Muscle of back (tissue), 11 donors: ENCODE data around the gene CUEDC1. TPM values are rescaled to one million over a fixed set of nuclear protein-coding genes. Genes with fewer than 3 reads are reported as not detected.

Experiments
- DNase-seq, 3 donors: peaks; one replicate each; pipeline versions ENCODE4 v3.0.0 to v3.0.0-alpha.2; 2013
- polyA plus RNA-seq, 10 donors: library from polyadenylated mRNA; unstranded; fragments of 120-200 nt; gene quantifications; one replicate each; pipeline ENCODE4 v1.2.1, GENCODE V29; 2013; ENCODE audit not compliant: insufficient read length in 10 of 10

The CUEDC1 gene
- polyA plus RNA-seq, 10 donors: 42.2 to 57.2 (median 47.8) TPM

DNA sequence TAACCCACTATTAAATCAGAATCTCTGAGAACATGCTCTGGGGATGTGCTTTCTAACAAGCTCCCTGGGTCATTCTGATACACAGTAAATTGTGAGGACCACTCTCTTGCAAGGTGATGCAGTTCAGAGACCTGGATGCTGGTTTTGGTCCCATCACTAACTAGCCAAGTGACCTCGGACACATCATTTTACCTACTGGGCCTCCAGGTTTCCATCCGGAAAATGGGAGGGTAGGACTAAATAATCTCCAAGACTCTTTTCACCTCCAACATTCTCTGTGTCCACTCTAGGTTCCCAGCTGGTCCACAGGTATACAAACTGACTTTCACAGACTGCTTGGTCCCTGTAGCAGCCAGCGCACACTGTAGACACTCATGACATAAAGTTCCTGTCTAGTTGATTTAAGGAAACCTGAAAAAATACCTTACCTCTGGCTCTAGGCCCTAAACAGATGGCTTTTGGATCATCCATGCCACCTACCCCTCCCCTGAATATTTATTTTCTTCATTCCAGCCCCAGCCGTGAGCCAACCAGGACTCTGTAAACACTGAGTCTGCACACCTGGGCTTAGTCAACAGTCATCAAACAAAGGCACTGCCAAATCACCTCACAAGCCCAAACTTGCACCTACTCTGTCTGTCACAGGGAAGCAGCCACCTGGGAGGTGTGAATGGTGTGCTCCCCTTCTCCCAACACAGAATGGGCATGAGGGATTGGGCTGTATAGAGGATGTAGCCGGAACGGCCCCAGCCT is 54.0 kb downstream of the CUEDC1 start:
- DNase-seq: no peak

DNA sequence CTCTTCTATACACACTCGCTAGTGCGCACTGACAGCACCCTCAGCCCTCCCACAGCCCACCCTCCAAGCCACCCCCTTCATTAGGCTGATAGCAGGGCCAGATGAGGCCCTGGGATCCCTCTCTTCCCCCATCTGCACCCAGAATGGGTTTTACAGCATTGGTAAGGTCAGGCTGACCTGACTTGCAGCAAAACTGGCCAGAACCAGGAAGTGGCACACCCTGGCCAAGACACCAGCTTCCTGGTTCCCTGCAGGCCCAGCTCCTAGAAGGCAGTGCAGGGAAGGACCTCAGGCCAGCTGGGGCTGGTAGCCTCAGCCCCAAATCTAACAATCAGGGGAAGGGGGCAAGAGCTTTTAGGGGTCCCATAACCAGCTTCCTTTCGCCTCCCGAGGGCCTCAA is 55.4 kb downstream of the CUEDC1 start:
- DNase-seq: no peak

DNA sequence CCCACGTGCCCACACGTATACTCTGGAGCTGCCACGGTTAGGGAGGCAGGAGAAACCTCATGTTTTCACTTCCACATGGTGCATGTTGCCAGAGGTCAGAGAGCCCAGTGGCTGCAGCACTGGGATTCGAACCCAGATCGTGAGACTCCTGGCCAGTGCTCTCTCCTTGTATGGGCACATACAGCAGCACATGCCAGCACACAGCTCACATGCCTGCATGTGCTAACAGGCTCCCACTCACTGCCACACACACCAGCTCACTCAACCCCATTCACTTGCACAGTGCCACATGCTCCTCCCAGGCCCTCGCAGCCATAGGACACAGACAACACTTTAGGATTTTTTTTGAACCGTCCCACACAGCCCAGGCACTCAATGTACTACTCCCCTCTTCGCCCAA is 55.8 kb downstream of the CUEDC1 start:
- DNase-seq: no peak

DNA sequence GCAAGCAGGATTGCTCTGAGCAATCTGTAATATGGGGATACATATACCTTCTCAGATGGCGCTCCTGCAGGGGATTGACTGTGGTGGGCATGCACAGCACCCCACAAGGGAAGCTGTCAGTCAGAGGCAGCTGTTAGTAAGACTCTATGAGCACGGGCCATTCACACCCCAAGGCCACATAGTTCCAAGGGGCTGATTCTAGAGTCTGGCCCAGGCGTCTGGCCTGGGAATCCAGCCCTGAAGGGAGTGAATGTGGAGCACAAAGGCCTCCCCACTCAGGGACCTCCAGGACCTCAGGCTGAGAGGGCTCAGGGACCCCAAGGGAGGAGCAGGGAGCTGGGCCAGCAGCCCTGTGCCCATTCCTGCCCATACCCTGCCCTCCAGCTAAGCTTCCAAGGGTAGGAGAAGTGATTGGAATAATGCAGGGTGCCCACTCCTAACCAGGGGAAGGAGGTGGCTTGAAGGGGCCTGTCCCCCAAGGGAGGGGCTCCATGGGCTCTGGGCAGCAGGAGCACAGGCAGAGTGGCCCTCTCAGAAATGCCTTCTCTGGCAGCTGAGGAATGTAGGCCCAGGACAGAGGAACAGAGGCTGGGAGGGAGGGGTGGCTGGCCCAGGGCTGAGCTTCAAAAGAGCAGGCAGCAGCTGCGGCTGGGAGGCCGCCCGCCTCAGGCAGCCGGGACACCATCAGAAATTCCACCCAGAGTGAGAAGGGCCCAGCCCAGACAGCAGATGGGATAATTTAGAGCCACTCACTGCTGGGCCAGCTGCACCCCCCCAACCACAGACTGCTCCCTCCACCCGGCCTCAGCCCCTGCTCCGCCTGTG is 56.5 kb downstream of the CUEDC1 start:
- DNase-seq: peak; percentile 88 to 95 (median 89)

DNA sequence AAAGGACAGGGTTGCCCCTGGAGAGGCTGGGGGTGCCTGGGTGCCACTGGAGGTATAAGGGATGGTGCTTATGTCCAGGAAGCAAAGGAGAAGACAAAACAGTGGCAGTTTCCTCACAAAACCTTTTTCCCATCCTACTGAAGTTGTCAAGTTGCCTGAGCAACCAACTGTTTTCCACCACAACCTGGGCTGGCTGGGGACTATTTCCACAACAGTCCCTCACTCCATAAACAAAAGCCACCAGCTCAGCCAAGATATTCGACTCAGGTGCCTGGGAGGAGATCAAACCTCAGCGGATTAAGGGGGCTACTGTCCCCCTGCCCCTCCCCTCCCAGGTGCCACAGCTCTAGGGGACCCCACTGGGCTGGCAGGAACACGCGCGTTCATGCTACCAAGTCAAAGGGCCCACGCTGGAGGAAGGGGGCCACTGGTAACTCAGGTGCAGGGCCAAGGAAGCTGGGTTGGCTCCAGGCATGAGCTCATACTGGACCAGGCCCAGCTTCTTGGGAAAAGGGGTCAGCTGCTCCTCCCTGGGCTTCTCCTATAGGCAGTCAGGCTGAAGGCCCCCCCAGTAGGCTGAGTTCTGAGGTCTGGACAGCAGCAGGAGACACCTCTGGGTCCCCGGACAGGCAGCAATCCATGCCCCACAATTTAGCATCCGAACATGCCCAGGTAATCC is 59.7 kb downstream of the CUEDC1 start:
- peak in 2 of 3 donors; percentile 84 to 93 for DNase-seq

DNA sequence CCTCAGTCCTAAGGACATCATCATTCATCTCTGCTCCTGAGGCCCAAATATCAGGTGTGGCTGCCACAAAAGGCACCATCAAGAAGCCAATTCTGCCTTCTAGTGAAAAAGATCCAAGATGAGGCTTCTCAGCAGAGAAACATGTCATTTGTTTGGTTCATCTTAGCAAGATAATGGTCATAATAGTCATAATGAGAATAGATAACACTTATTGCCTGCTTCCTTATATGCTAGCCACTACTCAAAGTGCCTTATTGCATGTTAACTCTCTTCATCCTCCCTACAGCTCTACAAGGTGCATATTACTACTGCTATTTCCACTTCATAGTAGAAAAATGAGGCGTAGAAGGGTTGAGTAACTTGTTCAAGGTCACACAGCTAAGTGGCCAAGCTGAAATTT is 60.4 kb downstream of the CUEDC1 start:
- no peak for DNase-seq

DNA sequence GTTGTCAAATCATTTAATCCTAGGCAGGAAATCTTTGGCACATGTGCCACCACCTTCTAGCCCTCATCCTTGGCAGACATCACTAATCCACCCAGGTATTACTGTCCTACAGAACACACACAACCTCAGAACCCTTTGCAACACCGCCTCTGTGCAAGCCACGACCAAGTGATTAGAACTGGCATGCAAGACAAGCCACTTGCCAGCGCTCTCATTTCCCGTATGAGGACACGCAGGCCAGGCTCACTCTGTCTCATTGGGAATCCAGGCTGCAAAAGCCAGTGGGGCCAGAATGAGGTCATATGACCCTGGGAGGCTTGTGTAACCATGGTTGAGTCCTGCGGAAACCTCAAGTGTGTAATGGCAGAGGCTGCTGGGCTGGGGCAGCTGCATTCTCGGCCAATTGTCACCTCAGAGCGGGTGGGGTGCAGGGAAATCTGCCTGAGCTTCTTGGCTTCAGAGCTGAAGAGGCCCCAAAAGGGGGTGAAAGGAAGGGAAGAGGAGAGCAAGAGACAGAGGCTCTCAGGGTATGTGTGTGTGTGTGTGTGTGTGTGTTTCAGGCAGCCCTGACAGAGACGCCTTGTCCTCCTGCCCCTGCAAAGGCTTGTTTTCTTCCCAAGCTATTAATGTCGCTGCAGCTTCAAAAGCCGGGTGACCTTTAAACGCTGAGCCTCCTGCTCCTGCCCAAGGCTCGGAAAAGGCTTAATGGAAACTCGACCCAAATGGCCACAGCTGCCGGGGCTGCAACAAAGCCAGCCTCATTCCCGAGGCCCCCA is 62.2 kb downstream of the CUEDC1 start:
- peak; percentile 92 to 97 (median 95) for DNase-seq

DNA sequence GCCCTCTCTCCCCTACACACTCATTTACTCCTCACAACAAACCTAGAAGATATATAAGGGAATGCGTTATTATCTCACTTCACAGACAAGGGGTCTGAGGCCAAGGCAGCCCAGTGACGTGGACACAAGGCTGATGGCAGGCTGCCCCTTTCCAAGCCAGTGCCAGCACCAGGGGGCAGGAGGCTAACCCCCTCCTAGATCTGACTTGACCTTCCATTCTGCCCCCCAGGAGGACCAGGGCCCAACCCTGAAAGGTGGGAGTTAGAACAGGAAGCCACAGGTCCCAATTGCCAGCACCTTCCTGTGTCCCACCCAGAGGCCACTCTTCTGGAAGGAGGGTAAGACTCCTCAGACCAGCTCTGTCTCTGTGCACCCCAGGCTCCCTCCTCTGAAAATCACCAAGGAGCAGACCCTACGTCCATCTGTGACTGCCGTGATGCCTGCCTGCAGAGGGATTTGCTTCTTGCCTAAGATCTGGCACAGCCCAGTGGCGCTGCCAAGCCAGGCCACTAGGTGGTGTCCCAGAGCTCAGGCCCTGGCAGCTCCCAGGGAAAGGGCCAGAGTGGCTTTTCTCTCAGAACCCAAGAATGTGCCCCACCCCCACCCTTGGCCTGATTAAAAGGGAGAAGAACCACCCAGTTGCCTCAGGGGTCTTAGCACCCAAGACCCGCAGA is 62.9 kb downstream of the CUEDC1 start:
- DNase-seq: peak; percentile 87 to 94 (median 89)

DNA sequence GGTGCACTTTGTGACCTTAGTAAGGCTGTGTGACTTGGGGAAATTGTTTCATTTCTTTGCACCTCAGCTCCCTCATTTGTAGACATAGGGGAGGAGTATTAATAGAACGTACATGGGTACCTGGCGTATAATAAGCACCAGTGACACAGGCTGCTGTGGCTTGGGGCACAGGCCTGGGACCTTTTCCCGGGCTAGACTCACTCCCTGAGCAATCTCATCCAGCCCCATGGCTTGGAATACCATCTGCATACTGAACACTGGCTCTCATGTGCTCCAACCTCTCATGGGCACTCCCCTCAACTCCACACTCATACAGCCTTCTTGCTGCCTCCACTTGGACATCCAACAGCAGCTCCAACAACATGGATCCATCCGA is 64.4 kb downstream of the CUEDC1 start:
- DNase-seq: no peak

DNA sequence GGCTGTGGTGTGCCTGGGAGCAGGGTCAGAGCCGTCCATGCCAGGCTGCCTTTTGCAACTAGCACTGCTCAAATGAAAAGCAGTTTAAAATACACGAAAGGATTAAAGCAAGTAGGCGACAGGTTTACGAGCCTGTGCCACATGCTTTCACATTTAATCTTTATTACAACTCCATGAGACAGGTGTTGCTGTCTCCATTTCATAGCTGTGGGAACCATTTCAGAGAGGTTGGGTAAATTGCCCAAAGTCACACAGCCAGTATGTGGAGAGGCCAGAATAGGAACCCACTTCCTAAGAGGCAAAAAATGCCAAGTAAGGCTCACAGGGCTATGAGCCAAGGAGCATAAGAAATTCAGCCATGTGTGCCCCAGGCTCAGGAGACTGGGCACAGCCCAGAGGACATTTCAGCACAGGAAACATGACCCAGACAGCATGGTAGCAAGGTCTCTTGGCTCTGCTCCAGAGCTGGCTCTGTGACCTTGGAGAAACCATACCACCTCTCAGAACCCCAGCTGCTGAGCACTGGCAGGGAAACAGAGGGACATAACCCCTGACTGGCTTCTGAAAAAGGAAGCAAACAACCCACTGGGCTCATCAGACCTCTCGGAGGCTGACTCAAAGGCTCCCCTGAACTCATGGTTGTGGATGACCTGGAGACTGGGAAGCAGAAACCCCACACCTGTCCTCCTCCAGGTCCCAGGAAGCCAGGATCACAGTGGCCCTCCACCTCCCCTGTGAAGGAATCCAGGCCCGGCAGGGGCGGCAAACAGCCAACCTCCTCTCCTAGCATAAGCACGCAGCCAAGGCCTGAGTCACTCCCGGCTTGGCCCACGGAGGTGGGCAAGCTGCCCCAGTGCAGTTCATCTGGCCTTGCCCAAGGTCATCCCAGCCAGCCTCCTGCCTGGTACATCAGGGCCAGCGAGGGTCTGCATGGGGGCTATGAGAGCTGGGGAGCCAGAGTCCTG is 65.0 kb downstream of the CUEDC1 start:
- DNase-seq: peak in 2 of 3 donors; percentile 61 to 62

DNA sequence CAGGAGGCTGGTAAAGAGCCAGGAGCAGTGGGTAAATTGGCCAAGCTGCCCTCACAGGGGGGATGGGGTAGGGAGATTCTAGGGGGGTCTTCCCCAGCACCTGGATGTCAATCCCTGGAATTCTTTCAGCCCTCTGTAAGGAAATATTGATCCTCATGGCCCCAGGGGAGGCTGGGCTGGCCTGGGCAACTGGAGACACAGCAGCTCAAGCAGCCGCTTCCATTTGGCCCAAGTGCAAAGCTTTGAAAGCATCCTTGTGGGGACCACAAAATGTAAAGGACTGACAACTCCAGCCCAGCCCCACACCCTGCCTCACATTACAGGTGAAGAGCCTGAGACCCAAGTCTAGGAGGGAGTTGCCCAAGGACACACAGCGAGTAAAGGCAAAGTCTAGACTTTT is 66.0 kb downstream of the CUEDC1 start:
- no peak for DNase-seq

DNA sequence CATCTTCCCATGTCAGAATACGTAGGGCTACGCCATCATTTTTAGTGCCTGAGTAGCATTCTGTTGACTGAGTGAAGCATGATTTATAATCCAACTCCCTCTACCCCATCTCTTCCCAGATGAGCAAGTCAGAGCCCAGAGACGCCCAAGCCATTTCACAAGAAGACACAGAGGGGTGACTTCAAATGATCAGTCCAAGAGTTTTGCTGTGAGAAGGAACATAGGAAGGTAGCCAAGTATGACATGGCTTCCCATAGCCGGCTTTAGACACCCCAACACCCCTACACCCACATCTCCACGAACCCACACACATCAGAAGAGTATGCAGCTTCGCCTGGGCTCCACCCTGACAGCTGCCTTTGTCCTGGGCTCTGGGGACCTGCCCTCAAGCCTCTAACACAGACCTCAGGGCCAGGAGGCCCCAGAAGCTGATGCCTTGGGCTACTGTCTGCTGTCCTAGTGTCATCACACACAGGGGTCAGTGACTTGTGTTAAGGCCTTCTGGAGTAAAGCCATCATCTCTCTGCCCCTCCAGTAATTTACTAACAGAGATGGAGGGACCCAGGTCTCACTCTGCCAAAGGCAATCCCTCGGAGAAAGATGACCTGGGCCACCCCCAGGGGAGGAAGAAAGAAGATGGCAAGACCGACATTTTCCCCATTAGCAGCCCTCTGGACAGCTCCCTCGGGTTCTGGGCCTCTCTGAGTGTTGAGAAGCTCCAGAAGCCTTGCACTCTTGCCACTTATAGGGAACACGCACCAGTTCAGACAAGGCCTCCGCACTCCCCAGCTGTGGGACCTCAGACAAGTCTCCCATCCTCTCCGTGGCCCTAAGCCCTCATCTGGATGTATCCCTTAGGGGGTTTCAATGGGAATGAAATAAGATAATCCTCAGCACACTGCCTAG is 66.6 kb downstream of the CUEDC1 start:
- no peak for DNase-seq

DNA sequence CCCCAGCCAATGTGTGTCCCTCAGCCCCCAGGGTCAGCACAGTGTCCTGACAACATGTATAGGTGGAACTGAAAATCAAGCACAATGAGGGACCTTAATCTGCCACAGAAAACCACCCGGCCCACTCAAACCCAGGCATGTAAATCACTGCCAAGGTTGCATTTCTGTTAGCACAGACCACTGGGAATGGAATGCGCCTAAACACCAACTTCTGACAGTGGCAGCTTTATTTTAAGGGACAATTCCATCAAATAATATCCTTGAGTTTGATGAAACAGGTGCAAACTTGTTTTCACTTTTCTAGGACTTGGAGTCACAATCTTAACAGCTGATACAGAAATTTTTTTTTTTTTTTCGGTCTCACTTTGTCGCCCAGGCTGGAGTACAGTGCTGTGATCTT is 68.1 kb downstream of the CUEDC1 start:
- DNase-seq: no peak

DNA sequence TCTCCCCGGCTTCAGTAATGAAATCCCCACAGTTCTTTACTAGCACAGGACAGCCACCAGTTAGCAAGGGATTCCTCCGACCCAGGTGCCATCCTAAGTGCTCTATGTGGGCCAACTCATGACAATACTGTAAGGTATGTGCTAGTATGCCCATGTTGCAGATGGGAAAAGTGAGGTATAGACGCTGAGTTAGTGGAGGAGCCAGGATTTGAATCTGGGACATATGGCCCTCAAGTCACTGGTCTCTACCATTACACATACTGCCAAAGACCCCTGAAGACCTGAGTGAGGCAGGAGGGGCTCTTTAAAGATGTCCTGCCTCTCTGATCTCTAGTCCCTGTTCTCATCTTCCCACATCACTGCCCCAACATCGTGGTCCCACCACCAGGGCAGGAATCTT is 69.2 kb downstream of the CUEDC1 start:
- no peak for DNase-seq

DNA sequence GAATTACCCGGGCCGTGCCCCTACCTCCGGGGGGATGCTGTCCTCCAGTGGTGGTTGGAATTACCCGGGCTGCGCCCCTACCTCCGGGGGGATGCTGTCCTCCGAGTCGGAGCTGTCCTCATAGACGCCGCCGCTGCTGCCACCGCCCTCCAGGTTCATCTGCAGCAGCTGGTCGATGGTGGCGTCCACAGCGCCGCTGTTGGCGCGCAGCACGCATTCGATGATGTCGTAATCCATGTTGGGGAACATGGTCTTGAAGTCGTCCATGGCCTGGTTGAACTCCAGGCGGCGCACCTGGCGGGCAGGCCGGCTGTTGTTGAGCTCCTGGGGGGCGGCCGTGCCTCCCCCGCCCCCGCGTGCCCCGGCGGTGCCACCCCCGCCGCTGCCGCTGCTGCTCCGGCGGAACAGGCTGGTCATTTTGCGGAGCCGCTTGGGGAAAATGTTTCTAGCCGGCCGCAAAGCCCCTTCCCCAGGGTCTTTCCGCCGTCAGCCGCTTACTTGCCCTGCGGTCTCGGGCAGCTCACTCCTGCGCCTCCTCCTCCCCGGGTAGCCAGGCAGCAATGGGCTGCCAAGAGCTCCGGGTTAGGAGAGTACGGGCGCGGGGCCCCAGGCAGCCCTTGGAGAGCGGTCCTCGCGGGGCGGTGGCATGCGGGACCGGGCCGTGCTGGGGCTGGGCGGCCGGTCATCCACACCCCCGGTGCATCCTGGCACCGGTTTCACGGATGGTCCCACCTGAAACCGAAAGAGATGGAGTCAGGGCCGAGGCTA is 69.9 kb downstream of the CUEDC1 start:
- DNase-seq: no peak

DNA sequence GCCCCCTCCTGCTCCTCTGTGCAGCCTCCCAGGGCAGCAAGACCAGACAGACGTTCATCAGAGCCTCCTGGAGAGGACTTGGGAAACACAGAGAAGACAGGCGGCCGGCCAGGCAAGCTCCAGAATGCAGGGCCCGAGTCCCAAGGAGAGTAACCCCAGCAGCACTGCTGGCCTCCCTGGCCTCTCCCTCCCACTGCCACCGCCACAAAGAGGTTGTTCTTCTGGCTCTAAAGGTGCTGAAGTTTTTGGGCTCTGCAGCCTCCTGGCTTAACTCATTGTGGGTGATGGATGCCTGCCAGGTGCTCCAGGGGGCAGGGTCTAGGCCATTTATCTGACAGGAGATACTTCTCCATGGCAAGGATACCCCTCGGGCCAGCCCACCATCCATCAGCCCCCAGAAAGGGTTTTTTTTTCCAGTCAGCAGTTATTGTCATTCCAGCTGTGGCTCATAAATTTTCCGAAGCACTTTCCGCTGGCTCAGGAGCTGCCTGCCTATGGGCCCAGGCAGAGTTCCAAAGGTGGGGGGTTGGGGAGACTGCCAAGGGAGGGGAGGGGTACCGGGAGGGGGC is 73.3 kb downstream of the CUEDC1 start:
- peak in 2 of 3 donors; percentile 79 to 93 for DNase-seq

DNA sequence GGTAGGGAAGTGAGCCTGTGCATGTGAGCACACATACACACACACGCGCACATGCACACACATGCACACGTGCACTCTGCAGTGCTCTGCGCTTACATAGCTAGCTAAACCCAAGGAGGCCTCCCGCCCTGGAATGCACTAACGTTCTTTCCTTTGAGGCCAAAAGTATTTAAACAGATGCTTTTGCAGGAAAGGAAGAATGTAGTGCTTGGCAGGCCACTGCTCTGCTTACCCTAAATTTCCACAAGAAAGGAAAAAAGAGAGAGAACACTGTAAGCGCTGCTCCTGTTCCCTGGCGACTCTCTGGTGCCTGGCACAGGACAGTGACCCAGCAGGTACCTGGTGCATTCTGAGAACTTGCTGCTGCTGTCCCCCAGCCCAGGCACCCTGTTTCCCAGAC is 74.1 kb downstream of the CUEDC1 start:
- peak; percentile 88 to 96 (median 89) for DNase-seq

DNA sequence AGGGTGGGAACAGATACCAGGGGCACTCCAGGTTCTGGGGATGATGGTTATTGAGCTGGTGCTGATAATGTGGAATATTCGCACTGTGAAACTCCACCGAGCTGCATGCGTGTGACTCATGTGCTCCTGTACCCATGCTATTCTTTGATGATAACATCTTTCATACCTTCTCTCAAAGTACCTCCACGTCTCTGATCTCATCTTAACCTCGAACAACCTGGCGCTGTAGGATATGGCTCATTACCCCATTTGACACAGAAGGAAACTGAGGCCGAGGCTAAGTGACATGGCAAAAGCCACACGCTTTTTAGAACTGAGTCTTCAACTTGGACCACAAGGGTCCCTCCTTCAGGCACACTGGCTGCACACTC is 75.1 kb downstream of the CUEDC1 start:
- no peak for DNase-seq
